HepG2 (cell line): ENCODE results near the gene HOXA5. TPM values are rescaled to one million over a fixed set of nuclear protein-coding genes. Genes with fewer than 3 reads are reported as not detected.
A peak's percentile ranks its signal among the peaks of the same experiment; 100 is the strongest.

ENCODE experiments used
- ARID3A ChIP-seq: IDR thresholded peaks from 2 replicates; pipeline ENCODE4 v1.6.1; 2012; ENCODE audit warnings: low read depth, low read length, improper control_type of control experiment
- ARNT2 ChIP-seq: sonication (generic); formaldehyde crosslinking; IDR thresholded peaks from 2 replicates; pipeline ENCODE4 v1.8.0; 2022; ENCODE audit warnings: mild to moderate bottlenecking, low read depth, missing genetic modification reagents, moderate library complexity
- ATF5 ChIP-seq: sonication (generic); formaldehyde crosslinking; IDR thresholded peaks from 2 replicates; pipeline ENCODE4 v1.4.0; 2020; ENCODE audit warnings: mild to moderate bottlenecking, low read depth, missing genetic modification reagents
- CEBPB ChIP-seq: IDR thresholded peaks from 2 replicates; pipeline ENCODE4 v1.6.1; 2011; ENCODE audit warnings: low read depth, low read length, improper control_type of control experiment, borderline replicate concordance
- CSRNP2 ChIP-seq: sonication (generic); formaldehyde crosslinking; conservative IDR thresholded peaks from 2 replicates; pipeline ENCODE4 v1.8.0; 2022; ENCODE audit warnings: low read depth, missing genetic modification reagents
- DRAP1 ChIP-seq: IDR thresholded peaks from 2 replicates; pipeline ENCODE4 v1.6.1; 2016; ENCODE audit warnings: missing genetic modification reagents, missing compliant biosample characterization
- E2F5 ChIP-seq: sonication (generic); formaldehyde crosslinking; conservative IDR thresholded peaks from 2 replicates; pipeline ENCODE4 v1.4.0; 2020; ENCODE audit warnings: missing genetic modification reagents
- HNF1B ChIP-seq: sonication (generic); formaldehyde crosslinking; IDR thresholded peaks from 2 replicates; pipeline ENCODE4 v1.5.1; 2020; ENCODE audit warnings: mild to moderate bottlenecking, moderate library complexity, missing genetic modification reagents
- HNRNPK ChIP-seq: fragments of 200-400 bp; formaldehyde crosslinking; IDR thresholded peaks from 2 replicates; pipeline ENCODE4 v1.6.1; 2018; ENCODE audit warnings: low read length, low read depth, moderate library complexity, mild to moderate bottlenecking; ENCODE audit not compliant: poor library complexity, severe bottlenecking
- HNRNPLL ChIP-seq: fragments of 200-400 bp; formaldehyde crosslinking; IDR thresholded peaks from 2 replicates; pipeline ENCODE4 v1.6.1; 2017; ENCODE audit warnings: mild to moderate bottlenecking, low read depth, low read length; ENCODE audit not compliant: poor library complexity, severe bottlenecking
- IRF2 ChIP-seq: IDR thresholded peaks from 2 replicates; pipeline ENCODE4 v1.6.1; 2018; ENCODE audit warnings: missing genetic modification reagents, missing compliant biosample characterization
- KMT2B ChIP-seq: IDR thresholded peaks from 2 replicates; pipeline ENCODE4 v1.6.1; 2016; ENCODE audit warnings: missing genetic modification reagents, missing compliant biosample characterization
- MAX ChIP-seq: IDR thresholded peaks from 2 replicates; pipeline ENCODE4 v1.6.1; 2012; ENCODE audit warnings: inconsistent platforms
- MIER3 ChIP-seq: IDR thresholded peaks from 2 replicates; pipeline ENCODE4 v1.6.1; 2016; ENCODE audit warnings: missing compliant biosample characterization, borderline replicate concordance
- MZF1 ChIP-seq: sonication (generic); formaldehyde crosslinking; IDR thresholded peaks from 2 replicates; pipeline ENCODE4 v1.8.1; 2023; ENCODE audit warnings: mild to moderate bottlenecking, missing genetic modification reagents, borderline replicate concordance
- NR2F1 ChIP-seq, 2 experiments: fragments of 450-650 bp in 1 of 2; formaldehyde crosslinking in 1 of 2; IDR thresholded peaks; 2 replicates each; pipeline versions ENCODE4 v1.5.0 to v1.6.1; 2016 to 2020; ENCODE audit warnings: mild to moderate bottlenecking in 1 of 2, missing compliant biosample characterization in 1 of 2, missing genetic modification reagents in 1 of 2, moderate library complexity in 1 of 2
- PLSCR1 ChIP-seq: sonication (generic); formaldehyde crosslinking; IDR thresholded peaks from 2 replicates; pipeline ENCODE4 v1.5.0; 2020; ENCODE audit warnings: missing genetic modification reagents, mild to moderate bottlenecking, borderline replicate concordance
- TEAD3 ChIP-seq: optimal IDR thresholded peaks from 2 replicates; pipeline ENCODE3; 2016; ENCODE audit warnings: borderline replicate concordance
- YEATS2 ChIP-seq: sonication (generic); formaldehyde crosslinking; IDR thresholded peaks from 2 replicates; pipeline ENCODE4 v1.4.0; 2020; ENCODE audit warnings: missing genetic modification reagents, borderline replicate concordance
- ZNF589 ChIP-seq: sonication (generic); formaldehyde crosslinking; conservative IDR thresholded peaks from 2 replicates; pipeline ENCODE4 v1.8.0; 2022; ENCODE audit warnings: mild to moderate bottlenecking, moderate library complexity, missing genetic modification reagents
- ZNF816 ChIP-seq: sonication (generic); formaldehyde crosslinking; IDR thresholded peaks from 2 replicates; pipeline ENCODE4 v1.8.0; 2022; ENCODE audit warnings: missing genetic modification reagents, mild to moderate bottlenecking, borderline replicate concordance
- ZNF879 ChIP-seq: sonication (generic); formaldehyde crosslinking; IDR thresholded peaks from 2 replicates; pipeline ENCODE4 v1.8.1; 2023; ENCODE audit warnings: missing genetic modification reagents
- polyA plus RNA-seq, 8 experiments: library from polyadenylated mRNA; depleted of rRNA in 3 of 8; stranded (reverse) in 7 of 8; unstranded in 1 of 8; fragments of >200 nt; fragmentation: Illumina TruSeq in 4 of 8; extraction: Trizol in 4 of 8; gene quantifications; 2 replicates each; pipeline versions ENCODE4 v1.2.1 to v1.2.3, GENCODE V29; 2011 to 2016; ENCODE audit warnings: low read depth in 4 of 8, missing spikeins in 1 of 8, mixed read lengths in 1 of 8; ENCODE audit not compliant: insufficient read depth in 1 of 8
- total RNA-seq, 5 experiments: library from RNA; depleted of rRNA; stranded (reverse); fragments of >200 nt; fragmentation: Illumina TruSeq; extraction: Trizol; gene quantifications; 2 replicates each; pipeline ENCODE4 v1.2.3, GENCODE V29; 2016; ENCODE audit warnings: low read depth in 1 of 5

The HOXA5 gene
- total and polyA plus RNA-seq, 2 of the 13 experiments (the other 11 are each of a cell fraction or from before 2014, with no cell fraction given), result 3.2 to 3.6 TPM

- TF ChIP-seq KMT2B (CRISPR knock-in tag) (no peak), MZF1 (no peak), HNRNPK (no peak), DRAP1 (CRISPR knock-in tag) (no peak), HNRNPLL (no peak), NR2F1 (CRISPR knock-in tag; IDR thresholded peaks at IDR 0.05) (no peak), ZNF816 (CRISPR knock-in tag) (no peak), ATF5 (CRISPR knock-in tag) (no peak), PLSCR1 (CRISPR knock-in tag) (no peak), TEAD3 (CRISPR knock-in tag) (peak; percentile 21), ZNF879 (CRISPR knock-in tag) (0 out of 2 replicates have a peak, but pooled peaks have one; percentile 31), CEBPB (peak; percentile 94), ARID3A (no peak), ARNT2 (CRISPR knock-in tag) (peak; percentile 39; the same call in 1 of the 2 replicates), YEATS2 (no peak), ZNF589 (CRISPR knock-in tag) (no peak), HNF1B (no peak), E2F5 (CRISPR knock-in tag) (no peak), MIER3 (CRISPR knock-in tag) (peak; percentile 29; the same call in 1 of the 2 replicates), CSRNP2 (CRISPR knock-in tag) (no peak), MAX (peak; percentile 12; the same call in 1 of the 2 replicates), IRF2 (peak; percentile 51; the same call in 1 of the 2 replicates)
Observed at GRCh38 chr7:27123007-27123476, 20.4 kb downstream of the HOXA5 start (continued).
